ENCODE data around the gene CLIC6.

GRCh38 chr21:34671462-34671861 is 2.7 kb downstream of the CLIC6 start:
- TF ChIP-seq TAF1 (IDR thresholded peaks at IDR 0.05; ENCODE audit: borderline replicate concordance, low read depth, low read length) (no peak), POLR2AphosphoS5 (IDR thresholded peaks at IDR 0.05; ENCODE audit: low read depth, low read length) (no peak)
